HG02763 (cell line): ENCODE measurements around the gene LRRC25.

Experiments
- ATAC-seq: cut with Tn5 transposase; IDR thresholded peaks from one replicate; pipeline ENCODE4 v1.9.1; 2021; ENCODE audit warnings: mild to moderate bottlenecking, moderate library complexity; ENCODE audit not compliant: unreplicated experiment

LRRC25 gene

GRCh38 chr19:18397242-18398202 is at the start of gene LRRC25:
Gene LRRC25 (minus strand): TSS chr19:18397622. CDS start chr19:18396963, 659 bp downstream.
- ATAC-seq: no peak

- no peak for ATAC-seq
Observed at GRCh38 chr19:18446811-18447359, 49.5 kb upstream of the LRRC25 start.

GRCh38 chr19:18446145-18446810 is 48.9 kb upstream of the LRRC25 start:
- no peak for ATAC-seq

- no peak for ATAC-seq
Observed at GRCh38 chr19:18445262-18445948, 48.0 kb upstream of the LRRC25 start.

- no peak for ATAC-seq
Observed at GRCh38 chr19:18444513-18444912, 47.1 kb upstream of the LRRC25 start.

- ATAC-seq: no peak
Observed at GRCh38 chr19:18443831-18444230, 46.4 kb upstream of the LRRC25 start.

- no peak for ATAC-seq
Observed at GRCh38 chr19:18443406-18443805, 46.0 kb upstream of the LRRC25 start.

GRCh38 chr19:18442941-18443340 is 45.5 kb upstream of the LRRC25 start:
- ATAC-seq: no peak

GRCh38 chr19:18441804-18442788 is 44.7 kb upstream of the LRRC25 start:
- no peak for ATAC-seq

GRCh38 chr19:18440936-18441803 is 43.7 kb upstream of the LRRC25 start:
- no peak for ATAC-seq

- ATAC-seq: no peak
Observed at GRCh38 chr19:18440415-18440877, 43.0 kb upstream of the LRRC25 start.

- ATAC-seq: no peak
Observed at GRCh38 chr19:18439910-18440237, 42.5 kb upstream of the LRRC25 start.

- no peak for ATAC-seq
Observed at GRCh38 chr19:18439025-18439909, 41.8 kb upstream of the LRRC25 start.

GRCh38 chr19:18438331-18439024 is 41.1 kb upstream of the LRRC25 start:
- no peak for ATAC-seq

- ATAC-seq: no peak
Observed at GRCh38 chr19:18437491-18438330, 40.3 kb upstream of the LRRC25 start, which contains the start of gene ISYNA1. Gene ISYNA1 (minus strand): TSS chr19:18438133. CDS start chr19:18437979, 154 bp downstream.
